ENCODE measurements around the gene DCLK1.

Gene DCLK1

GRCh38 chr13:35889560-35889959 is 241.6 kb downstream of the DCLK1 start:
- no peak for TF ChIP-seq PKNOX1 (IDR thresholded peaks at IDR 0.05)
- TF ChIP-seq LEF1 (IDR thresholded peaks at IDR 0.05; ENCODE audit: borderline replicate concordance) = no peak
- TF ChIP-seq FOXK2 (IDR thresholded peaks at IDR 0.05) = no peak
- TF ChIP-seq CTBP1 (IDR thresholded peaks at IDR 0.05; ENCODE audit: borderline replicate concordance) = no peak
- no peak for TF ChIP-seq L3MBTL2 (conservative IDR thresholded peaks at IDR 0.05)
- TF ChIP-seq ZNF384 (IDR thresholded peaks at IDR 0.05) = no peak
- TF ChIP-seq ELF4 (IDR thresholded peaks at IDR 0.05) = no peak
- TF ChIP-seq TARDBP (IDR thresholded peaks at IDR 0.05) = no peak
- no peak for TF ChIP-seq SUZ12 (IDR thresholded peaks at IDR 0.05)
- TF ChIP-seq FOXM1 (IDR thresholded peaks at IDR 0.05; ENCODE audit: borderline replicate concordance) = no peak
- no peak for TF ChIP-seq ARNT (IDR thresholded peaks at IDR 0.05)
- no peak for TF ChIP-seq HDGF (IDR thresholded peaks at IDR 0.05; ENCODE audit: borderline replicate concordance)
- no peak for TF ChIP-seq NFRKB (IDR thresholded peaks at IDR 0.05)
- TF ChIP-seq SP1 (IDR thresholded peaks at IDR 0.05) = no peak
- no peak for TF ChIP-seq BHLHE40 (IDR thresholded peaks at IDR 0.05; ENCODE audit: borderline replicate concordance)
- no peak for TF ChIP-seq FOXA1 (IDR thresholded peaks at IDR 0.05)
- ChIA-PET POLR2A (no interaction called here), CTCF (no interaction called here)
- DNase-seq (ENCODE audit: extremely low spot score) = no peak

- ChIA-PET POLR2A (no interaction called here), CTCF (no interaction called here)
- TF ChIP-seq PKNOX1 (IDR thresholded peaks at IDR 0.05) = no peak
- no peak for TF ChIP-seq NFRKB (IDR thresholded peaks at IDR 0.05)
- no peak for TF ChIP-seq SUZ12 (IDR thresholded peaks at IDR 0.05)
- TF ChIP-seq FOXA1 (IDR thresholded peaks at IDR 0.05) = no peak
- no peak for TF ChIP-seq ELF4 (IDR thresholded peaks at IDR 0.05)
- no peak for TF ChIP-seq BHLHE40 (IDR thresholded peaks at IDR 0.05; ENCODE audit: borderline replicate concordance)
- no peak for TF ChIP-seq CTBP1 (IDR thresholded peaks at IDR 0.05; ENCODE audit: borderline replicate concordance)
- no peak for TF ChIP-seq SP1 (IDR thresholded peaks at IDR 0.05)
- no peak for TF ChIP-seq FOXK2 (IDR thresholded peaks at IDR 0.05)
- TF ChIP-seq ARNT (IDR thresholded peaks at IDR 0.05) = no peak
- no peak for TF ChIP-seq ZNF384 (IDR thresholded peaks at IDR 0.05)
- no peak for TF ChIP-seq TARDBP (IDR thresholded peaks at IDR 0.05)
- TF ChIP-seq LEF1 (IDR thresholded peaks at IDR 0.05; ENCODE audit: borderline replicate concordance) = no peak
- no peak for TF ChIP-seq L3MBTL2 (conservative IDR thresholded peaks at IDR 0.05)
- no peak for TF ChIP-seq HDGF (IDR thresholded peaks at IDR 0.05; ENCODE audit: borderline replicate concordance)
- no peak for TF ChIP-seq FOXM1 (IDR thresholded peaks at IDR 0.05; ENCODE audit: borderline replicate concordance)
- no peak for DNase-seq (ENCODE audit: extremely low spot score)
These were observed 242.2 kb downstream of the DCLK1 start for GRCh38 chr13:35888981-35889380.

- no peak for DNase-seq (ENCODE audit: extremely low spot score)
- ChIA-PET POLR2A (no interaction called here), CTCF (no interaction called here)
- TF ChIP-seq PKNOX1 (IDR thresholded peaks at IDR 0.05) (0 out of 2 replicates have a peak, but pooled peaks have one; percentile 1), L3MBTL2 (conservative IDR thresholded peaks at IDR 0.05) (no peak)
These were observed 242.7 kb downstream of the DCLK1 start for GRCh38 chr13:35888457-35888883.

DNA sequence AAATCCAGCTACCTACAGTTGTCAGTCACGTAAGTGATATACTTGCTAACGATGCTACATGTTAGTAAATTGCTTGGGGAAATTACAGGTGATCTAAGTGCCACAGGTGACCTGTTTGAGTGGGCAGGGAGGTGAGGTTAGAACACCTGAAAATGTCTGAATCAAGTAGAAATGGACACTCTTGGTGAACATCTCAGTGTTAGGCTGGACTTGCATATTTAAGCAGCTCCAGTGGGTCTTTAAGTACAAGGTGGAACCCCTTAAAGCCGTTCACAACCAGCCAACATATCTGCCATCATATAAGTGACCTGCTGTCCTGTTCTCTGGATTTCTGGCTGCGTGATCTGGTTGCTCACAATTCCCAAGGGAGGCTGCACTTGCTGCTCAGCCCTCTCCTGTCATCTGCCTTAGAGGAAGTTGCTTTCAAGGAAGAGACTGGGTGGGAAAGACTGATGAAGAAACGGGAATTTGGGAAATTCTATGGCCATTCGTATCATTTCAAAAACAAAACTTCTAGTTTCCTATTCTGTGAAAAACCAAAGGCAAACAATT is 244.0 kb downstream of the DCLK1 start:
- ChIA-PET POLR2A (no interaction called here), CTCF (no interaction called here)
- TF ChIP-seq ZNF384 (IDR thresholded peaks at IDR 0.05) (no peak), SUZ12 (IDR thresholded peaks at IDR 0.05) (no peak), ARNT (IDR thresholded peaks at IDR 0.05) (no peak), LEF1 (IDR thresholded peaks at IDR 0.05; ENCODE audit: borderline replicate concordance) (no peak), HDGF (IDR thresholded peaks at IDR 0.05; ENCODE audit: borderline replicate concordance) (no peak), NFRKB (IDR thresholded peaks at IDR 0.05) (no peak), L3MBTL2 (conservative IDR thresholded peaks at IDR 0.05) (no peak), TARDBP (IDR thresholded peaks at IDR 0.05) (no peak), ELF4 (IDR thresholded peaks at IDR 0.05) (no peak), FOXM1 (IDR thresholded peaks at IDR 0.05; ENCODE audit: borderline replicate concordance) (no peak), CTBP1 (IDR thresholded peaks at IDR 0.05; ENCODE audit: borderline replicate concordance) (no peak), SP1 (IDR thresholded peaks at IDR 0.05) (no peak), PKNOX1 (IDR thresholded peaks at IDR 0.05) (no peak), FOXA1 (IDR thresholded peaks at IDR 0.05) (no peak), BHLHE40 (IDR thresholded peaks at IDR 0.05; ENCODE audit: borderline replicate concordance) (no peak), FOXK2 (IDR thresholded peaks at IDR 0.05) (no peak)
- DNase-seq (ENCODE audit: extremely low spot score) = no peak

- ChIA-PET CTCF (no interaction called here), POLR2A (no interaction called here)
- no peak for DNase-seq (ENCODE audit: extremely low spot score)
- no peak for TF ChIP-seq L3MBTL2 (conservative IDR thresholded peaks at IDR 0.05)
- no peak for TF ChIP-seq CTBP1 (IDR thresholded peaks at IDR 0.05; ENCODE audit: borderline replicate concordance)
- no peak for TF ChIP-seq PKNOX1 (IDR thresholded peaks at IDR 0.05)
- no peak for TF ChIP-seq FOXM1 (IDR thresholded peaks at IDR 0.05; ENCODE audit: borderline replicate concordance)
- no peak for TF ChIP-seq SUZ12 (IDR thresholded peaks at IDR 0.05)
- TF ChIP-seq FOXA1 (IDR thresholded peaks at IDR 0.05) = no peak
- no peak for TF ChIP-seq ZNF384 (IDR thresholded peaks at IDR 0.05)
- TF ChIP-seq HDGF (IDR thresholded peaks at IDR 0.05; ENCODE audit: borderline replicate concordance) = no peak
- no peak for TF ChIP-seq ELF4 (IDR thresholded peaks at IDR 0.05)
- no peak for TF ChIP-seq LEF1 (IDR thresholded peaks at IDR 0.05; ENCODE audit: borderline replicate concordance)
- TF ChIP-seq NFRKB (IDR thresholded peaks at IDR 0.05) = no peak
- no peak for TF ChIP-seq SP1 (IDR thresholded peaks at IDR 0.05)
- no peak for TF ChIP-seq ARNT (IDR thresholded peaks at IDR 0.05)
These were observed 244.7 kb downstream of the DCLK1 start for GRCh38 chr13:35886332-35887114.

All from HEK293T (cell line).